Fibroblast of skin of back (primary cell): ENCODE results near the gene REP15. TPM values are rescaled to one million over a fixed set of nuclear protein-coding genes. Genes with fewer than 3 reads are reported as not detected.
A peak's percentile ranks its signal among the peaks of the same experiment; 100 is the strongest.
"Not testable (repeated sequence)": the region's sequence is repeated elsewhere in the genome, so short reads cannot be mapped to it uniquely, and the experiment has no call there.

Experiments
- DNase-seq: peaks from one replicate; pipeline ENCODE4 v3.0.0-alpha.2; 2013
- polyA plus RNA-seq, 2 experiments: library from polyadenylated mRNA; unstranded; fragments of 120-200 nt; gene quantifications; one replicate each; pipeline ENCODE4 v1.2.1, GENCODE V29; 2013; ENCODE audit not compliant: insufficient read length in 2 of 2

Gene REP15, protein sequence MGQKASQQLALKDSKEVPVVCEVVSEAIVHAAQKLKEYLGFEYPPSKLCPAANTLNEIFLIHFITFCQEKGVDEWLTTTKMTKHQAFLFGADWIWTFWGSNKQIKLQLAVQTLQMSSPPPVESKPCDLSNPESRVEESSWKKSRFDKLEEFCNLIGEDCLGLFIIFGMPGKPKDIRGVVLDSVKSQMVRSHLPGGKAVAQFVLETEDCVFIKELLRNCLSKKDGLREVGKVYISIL
- polyA plus RNA-seq (2013, experiment 1 of 2; ENCODE audit: insufficient read length) = 1.8 TPM
- polyA plus RNA-seq (2013, experiment 2 of 2; ENCODE audit: insufficient read length) = 0.69 TPM

GRCh38 chr12:27696293-27696652 is at the start of gene REP15:
Gene REP15 (plus strand): TSS chr12:27696447. CDS start chr12:27696563, 116 bp downstream.
- no peak for DNase-seq

DNA sequence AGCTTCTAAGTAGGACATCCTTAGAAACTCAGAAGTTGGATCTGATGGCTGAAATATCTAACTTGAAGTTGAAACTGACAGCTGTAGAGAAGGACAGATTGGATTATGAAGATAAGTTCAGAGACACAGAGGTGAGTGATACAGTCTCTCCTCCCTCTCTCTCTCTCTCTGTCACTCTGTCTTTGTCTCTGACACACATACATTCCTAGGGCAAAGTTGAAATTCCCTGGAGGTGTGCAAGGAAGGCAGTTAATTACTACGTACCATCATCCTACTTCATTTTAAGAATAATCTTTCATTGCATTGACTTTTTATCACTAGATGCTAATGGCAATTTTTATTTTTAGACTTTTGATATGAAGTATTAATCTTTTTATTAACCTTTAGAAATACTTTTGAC is 46.2 kb upstream of the REP15 start:
- DNase-seq = no peak

GRCh38 chr12:27651201-27651600 is 45.0 kb upstream of the REP15 start:
- DNase-seq = peak; percentile 32

GRCh38 chr12:27652174-27652763 is 44.0 kb upstream of the REP15 start:
- DNase-seq = peak; percentile 80

GRCh38 chr12:27653661-27654060 is 42.6 kb upstream of the REP15 start:
- no peak for DNase-seq

DNA sequence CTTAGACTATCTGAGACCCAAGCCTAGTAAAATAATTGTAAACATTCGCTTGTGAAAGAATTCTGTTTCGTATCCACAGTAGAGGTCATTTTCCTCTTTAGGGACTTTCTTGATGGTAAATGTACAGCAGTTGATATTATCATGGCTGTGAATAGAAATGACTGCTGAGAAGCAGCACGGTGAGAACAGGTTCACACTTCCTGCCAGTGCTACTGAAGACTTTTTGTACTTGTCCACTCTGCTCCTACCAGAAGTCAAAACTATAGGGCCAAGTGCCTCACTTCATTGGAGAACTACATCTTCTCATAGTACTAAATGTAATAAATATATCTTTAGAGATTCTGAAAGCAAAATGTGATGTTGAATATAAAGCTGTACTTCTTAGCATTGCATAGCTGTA is 40.8 kb upstream of the REP15 start:
- DNase-seq = not testable (repeated sequence)

- peak; percentile 76 for DNase-seq
These were observed 39.0 kb upstream of the REP15 start for GRCh38 chr12:27657296-27657695.

GRCh38 chr12:27665704-27666103 is 30.5 kb upstream of the REP15 start:
- no peak for DNase-seq

DNA sequence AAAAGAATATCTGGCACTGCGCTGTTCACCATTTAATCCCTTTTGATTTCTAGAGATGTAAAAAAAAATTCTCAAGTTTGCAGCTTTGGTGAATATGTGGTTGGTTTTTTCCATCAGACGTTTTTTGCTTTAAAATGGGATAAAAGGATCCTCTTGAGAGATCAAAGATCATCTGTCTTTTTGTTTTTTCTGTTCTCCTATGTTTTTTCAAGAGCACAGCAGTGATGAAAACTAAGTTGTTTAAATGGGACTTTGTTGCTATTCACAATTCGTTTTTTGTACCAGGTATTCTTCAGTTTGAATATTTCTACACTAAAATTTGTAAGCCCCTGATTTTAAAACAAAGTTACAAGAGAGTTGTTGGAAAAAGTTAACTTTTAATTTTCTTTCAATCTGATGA is 29.7 kb upstream of the REP15 start:
- no peak for DNase-seq

GRCh38 chr12:27667540-27667939 is 28.7 kb upstream of the REP15 start:
- DNase-seq = peak; percentile 40

- no peak for DNase-seq
These were observed 24.2 kb upstream of the REP15 start for GRCh38 chr12:27672051-27672450.

GRCh38 chr12:27672643-27673042 is 23.6 kb upstream of the REP15 start:
- DNase-seq = no peak

DNA sequence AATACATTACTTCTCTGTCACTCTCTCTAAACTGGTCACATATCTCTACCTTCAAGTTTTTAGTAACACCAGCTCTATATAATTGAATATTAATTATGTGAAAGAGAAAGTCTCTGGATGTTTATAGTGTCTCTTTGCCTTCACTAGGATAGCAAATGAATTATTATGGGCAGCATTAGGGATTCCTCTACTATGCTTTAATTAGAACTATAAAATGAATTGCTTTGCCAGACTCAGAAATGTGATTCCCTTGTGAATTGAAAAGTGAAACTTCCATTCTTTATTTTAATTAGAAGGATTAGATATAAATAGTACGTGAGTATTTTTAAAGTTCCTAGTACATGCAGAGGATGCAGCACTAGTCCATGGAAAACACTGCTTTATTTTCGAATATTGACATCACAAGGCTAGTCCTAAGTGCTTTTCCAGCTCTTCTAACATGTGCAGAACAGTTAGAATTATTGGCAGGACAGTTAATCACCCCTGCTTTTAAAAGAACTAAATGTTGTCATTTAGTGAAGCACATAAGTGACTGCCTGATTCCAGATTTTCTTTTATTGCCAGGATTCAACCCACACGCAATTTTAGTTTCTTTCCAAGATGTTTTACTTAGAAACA is 23.0 kb upstream of the REP15 start:
- DNase-seq = no peak

DNA sequence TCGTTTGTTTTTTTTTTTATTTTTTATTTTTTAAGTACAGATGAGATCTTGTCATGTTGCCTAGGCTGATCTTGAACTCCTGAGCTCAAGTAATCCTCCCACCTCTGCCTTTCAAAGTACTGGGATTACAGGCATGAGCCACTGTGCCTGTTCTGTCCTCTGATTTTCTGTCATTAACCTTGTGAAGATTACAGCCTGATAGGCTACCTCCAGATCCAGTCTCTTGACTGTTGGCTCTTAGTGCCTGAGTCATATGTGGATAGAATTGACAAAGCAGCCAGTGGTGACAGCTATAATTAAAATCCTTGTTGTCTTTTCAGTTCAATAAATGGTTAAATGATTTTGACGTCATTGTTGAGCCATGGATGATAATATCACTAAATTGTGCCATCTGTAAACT is 21.3 kb upstream of the REP15 start:
- DNase-seq = no peak

DNA sequence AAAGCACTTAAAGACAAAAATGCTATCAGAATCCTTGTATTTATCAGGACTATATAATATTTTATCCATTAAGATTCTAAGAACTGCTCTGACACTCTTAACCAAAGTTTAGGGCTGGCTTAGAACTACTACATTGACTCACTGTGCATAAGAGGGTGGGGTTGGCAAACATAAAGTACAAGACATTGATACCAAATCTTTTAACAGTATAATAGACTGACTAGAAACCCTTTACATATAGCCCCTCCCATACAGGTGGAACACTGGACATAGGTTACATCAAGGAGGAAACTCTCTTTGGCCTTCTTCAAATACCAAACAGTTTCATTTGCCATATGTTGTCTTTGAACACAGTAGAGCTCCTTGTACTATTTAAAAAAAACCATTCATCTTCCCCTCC is 15.6 kb upstream of the REP15 start:
- DNase-seq = no peak

DNA sequence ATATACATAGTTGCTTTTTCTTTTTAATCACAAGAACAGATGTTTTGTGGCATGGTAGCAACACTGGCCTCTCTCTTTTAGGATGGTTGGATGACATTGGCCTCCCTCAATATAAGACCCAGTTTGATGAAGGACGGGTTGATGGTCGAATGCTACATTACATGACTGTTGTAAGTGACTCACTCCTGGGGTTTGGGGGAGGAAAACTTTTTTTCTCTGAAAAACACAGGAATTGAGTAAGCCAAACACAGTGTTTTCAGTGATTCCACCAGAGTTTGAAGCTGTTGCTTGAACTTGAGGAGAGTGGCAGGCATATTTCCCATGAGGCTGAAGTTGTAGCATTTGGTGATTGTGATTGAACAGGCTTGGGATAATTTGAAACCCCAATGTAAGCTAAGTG is 13.7 kb upstream of the REP15 start:
- no peak for DNase-seq

DNA sequence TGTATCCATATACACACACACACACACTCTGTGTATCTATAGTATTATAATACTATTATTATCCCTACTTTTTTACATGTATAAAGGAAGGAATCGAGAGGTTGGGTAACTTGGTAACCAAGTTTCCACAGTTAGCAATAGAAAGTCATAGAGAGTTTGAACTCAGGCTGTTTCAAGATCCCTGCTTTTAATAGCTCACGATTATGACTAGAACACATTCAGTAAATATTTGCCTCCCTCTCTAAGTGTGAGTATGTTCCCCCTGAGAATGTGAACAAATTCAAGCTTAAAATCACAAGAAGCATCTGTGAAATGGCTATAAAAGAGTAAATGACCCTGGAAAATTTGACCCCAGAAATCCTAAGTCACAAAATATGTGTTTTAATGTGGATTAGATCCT is 11.0 kb upstream of the REP15 start:
- no peak for DNase-seq

DNA sequence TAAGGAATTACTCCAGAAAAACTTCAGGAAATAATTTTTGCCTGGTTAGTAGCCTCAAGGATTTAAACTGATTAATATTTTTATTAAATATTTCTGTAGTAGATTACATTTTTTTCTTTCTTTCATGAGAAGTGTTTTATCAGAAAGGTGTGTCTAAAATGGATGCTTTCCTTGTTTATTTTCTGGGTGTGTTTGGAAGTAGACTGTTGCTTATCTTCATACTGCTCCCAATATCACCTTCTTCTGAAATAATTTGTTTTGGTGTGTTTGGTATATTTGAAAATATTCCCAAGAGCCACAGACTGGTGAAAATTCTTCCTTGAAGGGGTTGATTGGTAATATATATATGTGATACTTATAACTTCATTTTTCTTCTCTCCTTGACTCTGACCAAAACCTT is 10.1 kb upstream of the REP15 start:
- no peak for DNase-seq

GRCh38 chr12:27688671-27689070 is 7.6 kb upstream of the REP15 start:
- no peak for DNase-seq

DNA sequence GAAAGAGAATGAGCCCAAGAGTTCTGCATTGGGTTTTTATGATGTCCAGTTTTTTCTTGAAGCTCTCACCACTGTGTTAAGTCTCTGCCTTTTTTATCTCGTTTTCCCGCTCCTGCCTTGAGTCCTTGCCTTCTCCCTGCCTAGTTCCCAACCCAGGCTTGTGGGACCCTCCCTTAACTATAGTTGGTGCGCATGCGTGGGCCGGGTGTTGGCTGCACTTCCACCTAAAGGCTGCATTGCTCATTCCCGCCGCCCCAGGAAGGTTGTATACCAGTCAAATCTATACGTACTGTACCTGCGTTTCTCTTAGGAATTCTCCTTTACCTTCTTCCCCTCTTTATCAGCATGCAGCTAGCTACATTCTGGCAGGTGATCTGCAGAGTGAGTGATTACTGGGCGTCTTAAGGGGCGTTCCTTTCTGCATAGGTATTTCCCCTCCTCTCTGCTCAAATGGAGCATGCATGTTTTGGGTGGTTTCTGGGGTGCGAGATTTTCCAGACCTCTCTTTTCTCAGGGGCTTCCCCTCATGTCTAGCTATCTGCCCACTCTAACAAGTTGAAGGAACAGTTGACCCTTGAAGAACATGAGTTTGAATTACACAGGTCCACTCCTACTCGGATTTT is 6.6 kb upstream of the REP15 start:
- no peak for DNase-seq

DNA sequence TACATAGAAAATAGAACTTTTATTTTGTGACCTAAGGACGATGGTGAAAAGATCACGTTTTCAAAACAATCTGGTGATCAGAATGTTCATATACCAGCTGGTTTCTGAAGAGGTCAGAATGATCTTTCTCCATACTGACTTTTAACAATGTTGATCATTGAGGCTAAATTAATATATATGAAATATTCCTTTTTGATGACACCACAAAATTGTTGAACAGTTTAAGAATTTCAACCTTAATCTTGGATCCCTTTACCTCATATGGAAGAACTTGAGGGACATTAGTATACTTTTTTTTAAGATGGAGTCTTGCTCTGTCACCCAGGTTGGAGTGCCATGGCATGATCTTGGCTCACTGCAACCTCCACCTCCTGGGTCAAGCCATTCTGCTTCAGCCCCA is 2.8 kb upstream of the REP15 start:
- DNase-seq = no peak

GRCh38 chr12:27695556-27696292 is 523 bp upstream of the REP15 start:
- no peak for DNase-seq
